Left lung (tissue), 10 donors: ENCODE results near the gene PRPF31. TPM values are rescaled to one million over a fixed set of nuclear protein-coding genes. Genes with fewer than 3 reads are reported as not detected.

ENCODE experiments used
- ATAC-seq: fragments of 200-7000 bp; cut with Tn5 transposase; one replicate; pipeline ENCODE4 v1.9.1; 2020; ENCODE audit warnings: moderate library complexity
- DNase-seq, 4 donors: peaks; one replicate each; pipeline ENCODE4 v3.0.0-alpha.2; 2013 to 2020
- H3K27ac ChIP-seq, 2 donors: fragments of 200-600 bp; sonication (generic) in 1 of 2; one replicate each; pipeline versions ENCODE4 v1.5.0 to v1.8.0; 2020 to 2021
- H3K27me3 ChIP-seq, 2 donors: fragments of 200-600 bp; sonication (generic) in 1 of 2; one replicate each; pipeline versions ENCODE4 v1.5.0 to v1.8.0; 2020 to 2021
- H3K36me3 ChIP-seq, 2 donors: fragments of 200-600 bp; sonication (generic) in 1 of 2; one replicate each; pipeline versions ENCODE4 v1.5.0 to v1.8.0; 2020 to 2021
- H3K4me1 ChIP-seq, 2 donors: fragments of 200-600 bp; one replicate each; pipeline ENCODE4 v1.8.0; 2021
- H3K4me3 ChIP-seq, 2 donors: fragments of 200-600 bp; sonication (generic) in 1 of 2; one replicate each; pipeline versions ENCODE4 v1.5.0 to v1.8.0; 2020 to 2021; ENCODE audit warnings: mild to moderate bottlenecking in 1 of 2
- H3K9me3 ChIP-seq, 2 donors: fragments of 200-600 bp; sonication (generic) in 1 of 2; one replicate each; pipeline versions ENCODE4 v1.5.0 to v1.8.0; 2020 to 2021
- CTCF ChIP-seq, 2 donors: fragments of 200-600 bp; sonication (generic) in 1 of 2; IDR thresholded peaks; one replicate each; pipeline versions ENCODE4 v1.5.0 to v1.8.0; 2021; ENCODE audit warnings: antibody characterized with exemption in 2 of 2
- intact Hi-C, 2 donors: fragments of 100-400 bp; cut with DNase I; formaldehyde crosslinking; loops; one replicate each; pipeline versions ENCODE4 v1.11.2 to v1.14.2; 2022
- polyA plus RNA-seq, 6 donors: library from polyadenylated mRNA; unstranded; fragments of 120-200 nt; gene quantifications; one replicate each; pipeline ENCODE4 v1.2.1, GENCODE V29; 2013; ENCODE audit not compliant: insufficient read length in 6 of 6
- total RNA-seq, 2 donors: library from RNA; stranded (reverse); fragmentation: NEBNext Ultra II Directional; extraction: Animal tissue kit (Norgen Biotek cat#: 25700); gene quantifications; one replicate each; pipeline ENCODE4 v1.2.1, GENCODE V29; 2021
- donor health status: DM: no; HTN: yes; CAD: no.
- donor health status: DM: no; HTN: no; CAD: no.

Gene PRPF31
- total and polyA plus RNA-seq, 8 donors = 46.8 to 65.3 (median 61.8) TPM

DNA sequence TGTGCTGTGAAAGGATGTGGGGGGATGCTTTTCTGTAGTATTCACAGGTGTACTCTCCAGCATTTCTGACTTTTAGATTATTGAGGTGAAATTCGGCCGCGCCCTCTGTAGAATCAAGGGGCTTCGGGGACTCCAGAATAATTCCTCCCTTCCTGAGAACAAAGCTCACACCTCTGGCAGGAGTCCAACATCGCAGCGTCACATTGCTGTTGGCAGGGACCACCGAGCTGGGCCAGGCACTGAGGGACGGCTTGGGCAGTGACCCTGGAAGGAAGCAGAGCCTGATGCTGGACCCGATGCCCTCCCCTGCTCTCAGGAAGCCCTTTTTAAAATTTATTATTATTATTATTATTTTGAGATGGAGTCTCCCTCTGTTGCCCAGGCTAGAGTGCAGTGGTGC lies 40.7 kb upstream of the PRPF31 start:
- intact Hi-C loops = no loop called here
- no peaks in the 10 kb centered on the region for H3K36me3 ChIP-seq
- H3K4me3 ChIP-seq = no peak overlapping the region
- H3K27me3 ChIP-seq = no peaks in the 10 kb centered on the region
- ATAC-seq (no peak), DNase-seq (no peak)
- no peak overlapping the region for H3K27ac ChIP-seq
- TF ChIP-seq CTCF (IDR thresholded peaks at IDR 0.05) = no peak
- H3K9me3 ChIP-seq = peaks cover 0 to under 1% of the 10 kb centered on the region in 2 donors
- H3K4me1 ChIP-seq = peaks cover 0 to 14% of the 10 kb centered on the region in 2 donors

DNA sequence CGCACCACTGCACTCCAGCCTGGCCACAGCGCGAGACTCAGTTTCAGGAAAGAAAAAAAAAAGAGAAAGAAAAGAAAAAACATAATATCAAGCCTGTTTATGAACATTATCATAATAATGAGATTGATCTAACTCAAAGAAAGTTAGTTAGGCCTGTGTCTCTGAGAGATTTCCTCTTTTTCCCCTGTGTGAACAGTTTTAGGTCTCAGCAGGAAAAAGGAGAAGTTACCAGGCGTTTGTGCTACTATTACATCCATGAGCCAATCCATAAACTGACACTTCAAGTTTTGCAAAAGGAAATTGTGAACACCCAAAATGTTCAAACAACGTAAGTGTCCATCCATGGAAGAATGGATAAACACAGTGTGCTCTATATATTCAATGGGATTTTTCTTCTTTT lies 38.2 kb upstream of the PRPF31 start:
- intact Hi-C loops = no loop called here
- Histone ChIP-seq H3K27me3 (no peaks in the 10 kb centered on the region), H3K9me3 (peaks cover 0 to 6% of the 10 kb centered on the region in 2 donors), H3K4me1 (peaks cover 0 to 25% of the 10 kb centered on the region in 2 donors), H3K36me3 (no peaks in the 10 kb centered on the region), H3K4me3 (no peak overlapping the region), H3K27ac (peak overlapping the region in 1 of 2 donors; percentile 38)
- no peak for ATAC-seq
- no peak for TF ChIP-seq CTCF (IDR thresholded peaks at IDR 0.05)
- DNase-seq = no peak

- H3K9me3 ChIP-seq = peaks cover 0 to 12% of the 10 kb centered on the region in 2 donors
- ATAC-seq (no peak), DNase-seq (no peak)
- peak within 1 kb of the TSS in 1 of 2 donors; percentile 48 for H3K27ac ChIP-seq
- no peak within 1 kb of the TSS for H3K4me3 ChIP-seq
- no peaks in the 10 kb centered on the region for H3K36me3 ChIP-seq
- intact Hi-C loops = no loop called here
- TF ChIP-seq CTCF (IDR thresholded peaks at IDR 0.05) = no peak
- H3K27me3 ChIP-seq = no peaks in the 10 kb centered on the region
- H3K4me1 ChIP-seq = peaks cover 0 to 25% of the 10 kb centered on the region in 2 donors
These were observed 34.5 kb upstream of the PRPF31 start, which contains the start of gene TARM1 for GRCh38 chr19:54081032-54081431. Gene TARM1, minus strand, starts transcription at chr19:54081365. Its CDS starts 25 bp downstream, at chr19:54081340.

GRCh38 chr19:54084410-54084809 lies 31.1 kb upstream of the PRPF31 start:
- Histone ChIP-seq H3K9me3 (peaks cover 0 to 12% of the 10 kb centered on the region in 2 donors), H3K4me3 (no peak overlapping the region), H3K27me3 (peaks cover 0 to 1% of the 10 kb centered on the region in 2 donors), H3K36me3 (no peaks in the 10 kb centered on the region), H3K4me1 (peaks cover 0 to 11% of the 10 kb centered on the region in 2 donors), H3K27ac (no peak overlapping the region)
- ATAC-seq (no peak), DNase-seq (no peak)
- intact Hi-C loops = no loop called here
- no peak for TF ChIP-seq CTCF (IDR thresholded peaks at IDR 0.05)

DNA sequence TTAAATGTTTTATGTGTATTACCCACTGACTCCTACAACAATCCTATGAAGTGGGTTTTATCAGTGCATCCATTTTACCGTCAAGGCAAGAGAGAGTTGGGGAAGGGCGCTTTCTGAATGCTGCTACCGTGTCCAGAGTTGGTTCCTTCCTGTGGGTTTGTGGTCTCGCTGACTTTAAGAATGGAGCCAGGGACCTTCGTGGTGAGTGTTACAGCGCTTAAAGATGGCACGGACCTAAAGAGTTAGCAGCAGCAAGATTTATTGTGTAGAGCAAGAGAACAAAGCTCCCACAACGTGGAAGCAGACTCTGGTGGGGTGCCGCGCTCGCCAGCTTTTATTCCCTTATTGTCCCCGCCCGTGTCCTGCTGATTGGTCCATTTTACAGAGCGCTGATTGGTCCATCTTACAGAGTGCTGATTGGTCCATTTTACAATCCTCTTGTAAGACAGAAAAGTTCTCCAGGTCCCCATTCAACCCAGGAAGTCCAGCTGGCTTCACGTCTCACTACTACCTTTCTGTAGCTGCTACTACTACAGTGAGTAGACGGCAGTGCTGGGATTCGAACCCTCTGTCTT lies 21.0 kb upstream of the PRPF31 start:
- Histone ChIP-seq H3K27me3 (peaks cover 0 to 56% of the 10 kb centered on the region in 2 donors), H3K27ac (no peak overlapping the region), H3K4me1 (peaks cover 6 to 37% of the 10 kb centered on the region in 2 donors), H3K36me3 (peaks cover 0 to 15% of the 10 kb centered on the region in 2 donors), H3K4me3 (no peak overlapping the region), H3K9me3 (no peaks in the 10 kb centered on the region)
- no peak for ATAC-seq
- intact Hi-C loops = no loop called here
- DNase-seq = no peak
- no peak for TF ChIP-seq CTCF (IDR thresholded peaks at IDR 0.05)
